Activated naive CD8-positive, alpha-beta T cell (primary cell): Measurements from ENCODE around the gene LRRC3B.
"Not testable (repeated sequence)": the region's sequence is repeated elsewhere in the genome, so short reads cannot be mapped to it uniquely, and the experiment has no call there.

Experiments
- H3K27ac Mint-ChIP-seq: one replicate; pipeline ENCODE4 v1.8.0; 2021; ENCODE audit warnings: mixed read lengths
- H3K27me3 Mint-ChIP-seq: one replicate; pipeline ENCODE4 v1.8.0; 2021; ENCODE audit warnings: mixed read lengths
- H3K36me3 Mint-ChIP-seq: one replicate; pipeline ENCODE4 v1.8.0; 2021; ENCODE audit warnings: mixed read lengths
- H3K4me1 Mint-ChIP-seq: one replicate; pipeline ENCODE4 v1.8.0; 2021; ENCODE audit warnings: low read depth, mixed read lengths
- H3K4me3 Mint-ChIP-seq: one replicate; pipeline ENCODE4 v1.8.0; 2021; ENCODE audit warnings: mild to moderate bottlenecking, mixed read lengths
- H3K9me3 Mint-ChIP-seq: one replicate; pipeline ENCODE4 v1.8.0; 2021; ENCODE audit warnings: low read depth, mixed read lengths

Gene LRRC3B

DNA sequence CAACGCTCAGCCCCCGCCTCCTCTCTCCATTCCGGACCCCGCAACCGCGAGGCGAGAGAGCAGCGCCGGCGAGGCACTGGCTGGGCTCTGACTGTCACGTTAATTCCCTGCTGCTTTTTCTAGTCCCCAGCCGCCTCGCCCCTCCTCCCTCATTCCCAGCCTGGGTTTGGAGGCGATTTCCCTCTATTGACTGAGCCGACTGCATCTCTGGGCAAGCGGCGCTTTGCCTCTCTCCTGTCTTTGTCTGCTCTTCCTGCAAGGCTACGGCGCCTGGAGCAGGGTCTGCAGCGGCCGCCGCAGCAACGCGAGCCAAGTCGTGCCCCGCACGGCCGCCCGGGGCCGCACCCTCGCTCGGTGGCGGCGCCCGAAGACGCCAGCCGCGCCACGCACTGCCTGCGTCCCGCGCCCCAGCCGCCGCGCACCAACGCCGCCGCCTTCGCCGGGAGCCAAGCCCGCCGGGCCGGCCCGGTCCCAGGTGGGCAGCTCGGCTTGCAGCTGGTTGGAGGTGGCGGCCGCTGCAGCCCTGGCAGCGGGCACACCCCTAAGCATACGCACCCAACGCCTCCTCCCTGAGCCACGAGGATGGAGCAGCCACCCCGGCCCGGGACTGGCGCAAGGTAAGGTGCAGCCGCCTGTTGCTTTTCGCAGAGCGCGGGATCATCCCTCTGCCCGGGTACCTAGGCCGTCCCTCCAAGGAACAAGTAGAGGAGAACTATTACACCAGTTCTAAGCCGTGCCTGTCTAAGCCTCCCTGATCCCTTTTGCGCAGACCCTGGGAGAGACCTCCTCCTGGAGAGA is at the start of gene LRRC3B:
TSS of gene LRRC3B (plus strand) at position 152 of the 798 bp plus-strand sequence. CDS start 86,901 bp downstream, outside the sequence.
- Mint-ChIP-seq H3K27ac (no peak within 1 kb of the TSS), H3K4me1 (peaks cover 2% of the 10 kb centered on the region), H3K9me3 (no peaks in the 10 kb centered on the region), H3K27me3 (peaks cover 29% of the 10 kb centered on the region), H3K4me3 (no peak within 1 kb of the TSS), H3K36me3 (no peaks in the 10 kb centered on the region)

DNA sequence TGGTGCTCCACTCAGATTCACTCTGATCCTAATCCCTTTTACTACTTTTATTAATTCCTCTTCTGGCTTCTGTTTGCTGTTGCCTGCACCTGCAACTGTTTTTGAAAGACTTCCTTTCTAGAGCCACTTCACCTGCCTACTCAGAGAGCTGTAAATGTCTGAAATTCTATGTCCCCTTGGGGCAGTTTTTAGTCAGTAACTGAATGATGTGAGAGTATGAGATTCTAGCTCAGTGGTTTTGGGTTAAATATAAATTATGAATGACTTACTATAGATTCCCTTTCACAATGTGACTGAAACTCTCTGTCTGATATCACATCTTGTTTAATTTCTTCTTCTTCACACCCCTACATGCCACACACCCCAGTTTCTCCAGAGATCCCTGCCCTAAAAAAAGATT is 47.8 kb upstream of the LRRC3B start:
- H3K4me1 Mint-ChIP-seq: no peaks in the 10 kb centered on the region
- H3K4me3 Mint-ChIP-seq: no peak overlapping the region
- peaks cover 7% of the 10 kb centered on the region for H3K9me3 Mint-ChIP-seq
- no peaks in the 10 kb centered on the region for H3K36me3 Mint-ChIP-seq
- H3K27ac Mint-ChIP-seq: no peak overlapping the region
- H3K27me3 Mint-ChIP-seq: no peaks in the 10 kb centered on the region

- no peaks in the 10 kb centered on the region for H3K27me3 Mint-ChIP-seq
- no peaks in the 10 kb centered on the region for H3K36me3 Mint-ChIP-seq
- H3K27ac Mint-ChIP-seq: no peak overlapping the region
- H3K9me3 Mint-ChIP-seq: peaks cover 7% of the 10 kb centered on the region
- H3K4me1 Mint-ChIP-seq: no peaks in the 10 kb centered on the region
- H3K4me3 Mint-ChIP-seq: no peak overlapping the region
Observed at GRCh38 chr3:26579116-26579515, 43.5 kb upstream of the LRRC3B start.

DNA sequence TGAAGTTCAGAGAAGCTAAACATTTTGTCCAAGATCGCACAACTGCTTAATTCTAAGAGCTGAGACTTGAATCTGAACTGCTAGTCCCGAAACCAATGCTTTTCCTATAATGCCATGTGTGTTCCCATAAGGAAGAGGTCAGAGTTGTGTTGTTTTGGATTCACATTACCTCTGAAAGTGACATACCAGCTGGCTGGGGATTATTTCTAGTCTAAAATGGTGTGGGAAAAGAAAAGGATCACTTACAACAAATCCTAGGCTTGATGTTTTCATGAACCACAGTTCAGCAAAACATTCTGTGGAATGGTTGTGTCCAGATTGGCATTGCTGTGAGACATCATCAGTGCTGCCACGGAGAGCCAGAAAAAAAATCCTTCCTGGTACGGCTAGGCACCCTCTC is 35.0 kb upstream of the LRRC3B start:
- H3K36me3 Mint-ChIP-seq: no peaks in the 10 kb centered on the region
- H3K4me1 Mint-ChIP-seq: no peaks in the 10 kb centered on the region
- H3K4me3 Mint-ChIP-seq: no peak overlapping the region
- H3K9me3 Mint-ChIP-seq: peaks cover 4% of the 10 kb centered on the region
- no peak overlapping the region for H3K27ac Mint-ChIP-seq
- no peaks in the 10 kb centered on the region for H3K27me3 Mint-ChIP-seq

DNA sequence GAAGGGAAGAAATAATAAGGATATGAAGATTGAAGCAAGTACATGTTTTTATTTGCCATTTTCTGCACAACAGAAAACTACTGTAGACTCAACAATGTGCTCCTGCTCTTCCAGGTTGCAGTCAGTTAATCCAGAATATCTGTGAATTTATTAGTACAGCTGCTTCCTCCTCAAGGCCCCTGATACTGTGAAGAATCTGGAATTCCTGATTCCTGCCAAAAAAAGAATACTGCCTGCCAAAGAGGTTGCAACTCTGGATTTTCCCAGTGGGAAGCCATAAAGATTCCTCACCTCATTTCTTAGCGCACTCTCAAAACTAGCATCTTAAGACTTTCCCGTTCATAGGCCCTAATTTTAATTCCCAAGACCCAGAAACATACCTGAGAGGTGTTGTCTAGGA is 33.6 kb upstream of the LRRC3B start:
- Mint-ChIP-seq H3K9me3 (peaks cover 4% of the 10 kb centered on the region), H3K36me3 (no peaks in the 10 kb centered on the region), H3K27me3 (no peaks in the 10 kb centered on the region), H3K4me3 (no peak overlapping the region), H3K4me1 (no peaks in the 10 kb centered on the region), H3K27ac (no peak overlapping the region)

- Mint-ChIP-seq H3K27ac (no peak overlapping the region), H3K4me1 (no peaks in the 10 kb centered on the region), H3K4me3 (no peak overlapping the region), H3K9me3 (peaks cover 4% of the 10 kb centered on the region), H3K27me3 (no peaks in the 10 kb centered on the region), H3K36me3 (no peaks in the 10 kb centered on the region)
Observed at GRCh38 chr3:26589678-26590077, 32.9 kb upstream of the LRRC3B start.

- no peaks in the 10 kb centered on the region for H3K27me3 Mint-ChIP-seq
- H3K36me3 Mint-ChIP-seq: no peaks in the 10 kb centered on the region
- H3K4me1 Mint-ChIP-seq: no peaks in the 10 kb centered on the region
- no peak overlapping the region for H3K4me3 Mint-ChIP-seq
- H3K9me3 Mint-ChIP-seq: peaks cover 4% of the 10 kb centered on the region
- no peak overlapping the region for H3K27ac Mint-ChIP-seq
Observed at GRCh38 chr3:26590919-26591484, 31.6 kb upstream of the LRRC3B start.

GRCh38 chr3:26591926-26592325 is 30.6 kb upstream of the LRRC3B start:
- Mint-ChIP-seq H3K9me3 (peaks cover 4% of the 10 kb centered on the region), H3K4me1 (no peaks in the 10 kb centered on the region), H3K4me3 (no peak overlapping the region), H3K27ac (no peak overlapping the region), H3K36me3 (no peaks in the 10 kb centered on the region), H3K27me3 (no peaks in the 10 kb centered on the region)

DNA sequence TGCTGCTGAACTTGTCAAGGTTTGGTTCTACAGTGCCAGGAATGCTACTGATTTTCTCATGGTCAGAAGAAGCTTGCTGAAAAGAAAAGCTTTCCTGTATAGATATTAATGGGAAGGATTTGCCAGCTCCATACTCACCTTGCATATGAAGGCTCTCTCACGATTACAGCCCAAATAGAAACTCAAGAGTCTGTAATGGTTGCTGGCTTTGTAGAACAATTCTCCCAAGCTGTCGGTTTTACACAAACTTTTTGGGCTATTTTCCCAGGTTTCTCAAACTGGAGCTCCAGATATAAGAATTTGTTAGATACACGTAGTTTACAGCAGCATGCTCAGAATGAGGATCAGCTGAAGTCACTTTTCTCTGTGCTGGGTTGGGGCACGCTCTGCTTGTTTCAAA is 30.1 kb upstream of the LRRC3B start:
- no peak overlapping the region for H3K27ac Mint-ChIP-seq
- H3K9me3 Mint-ChIP-seq: peaks cover 4% of the 10 kb centered on the region
- no peak overlapping the region for H3K4me3 Mint-ChIP-seq
- no peaks in the 10 kb centered on the region for H3K27me3 Mint-ChIP-seq
- H3K36me3 Mint-ChIP-seq: no peaks in the 10 kb centered on the region
- no peaks in the 10 kb centered on the region for H3K4me1 Mint-ChIP-seq

GRCh38 chr3:26596335-26596734 is 26.2 kb upstream of the LRRC3B start:
- H3K36me3 Mint-ChIP-seq: no peaks in the 10 kb centered on the region
- no peaks in the 10 kb centered on the region for H3K4me1 Mint-ChIP-seq
- H3K27me3 Mint-ChIP-seq: no peaks in the 10 kb centered on the region
- no peak overlapping the region for H3K4me3 Mint-ChIP-seq
- H3K27ac Mint-ChIP-seq: no peak overlapping the region
- no peaks in the 10 kb centered on the region for H3K9me3 Mint-ChIP-seq

DNA sequence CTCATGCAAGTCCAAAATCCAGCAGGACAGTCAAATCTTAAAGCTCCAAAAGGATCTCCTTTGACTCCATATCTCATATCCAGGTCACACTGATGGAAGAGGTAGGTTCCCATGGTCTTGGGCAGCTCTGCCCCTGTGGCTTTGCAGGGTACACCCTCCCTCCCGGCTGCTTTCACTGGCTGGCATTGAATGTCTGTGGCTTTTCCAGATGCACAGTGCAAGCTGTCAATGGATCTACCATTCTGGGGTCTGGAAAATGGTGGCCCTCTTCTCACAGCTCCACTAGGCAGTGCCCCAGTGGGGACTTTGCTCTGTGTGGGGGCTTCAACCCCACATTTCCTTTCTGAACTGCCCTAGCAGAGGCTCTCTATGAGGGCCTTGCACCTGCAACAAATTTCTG is 19.3 kb upstream of the LRRC3B start:
- not testable (repeated sequence) for H3K4me1 Mint-ChIP-seq, H3K4me3 Mint-ChIP-seq, H3K27ac Mint-ChIP-seq, H3K27me3 Mint-ChIP-seq, H3K36me3 Mint-ChIP-seq
- H3K9me3 Mint-ChIP-seq: peaks cover 14% of the 10 kb centered on the region

GRCh38 chr3:26603771-26604170 is 18.8 kb upstream of the LRRC3B start:
- not testable (repeated sequence) for H3K36me3 Mint-ChIP-seq, H3K4me1 Mint-ChIP-seq, H3K27me3 Mint-ChIP-seq, H3K4me3 Mint-ChIP-seq, H3K27ac Mint-ChIP-seq
- peaks cover 14% of the 10 kb centered on the region for H3K9me3 Mint-ChIP-seq

- no peaks in the 10 kb centered on the region for H3K36me3 Mint-ChIP-seq
- no peaks in the 10 kb centered on the region for H3K4me1 Mint-ChIP-seq
- H3K27me3 Mint-ChIP-seq: peaks cover 2% of the 10 kb centered on the region
- no peak overlapping the region for H3K27ac Mint-ChIP-seq
- H3K9me3 Mint-ChIP-seq: peaks cover 5% of the 10 kb centered on the region
- H3K4me3 Mint-ChIP-seq: no peak overlapping the region
Observed at GRCh38 chr3:26614006-26614685, 8.4 kb upstream of the LRRC3B start.

- peaks cover 2% of the 10 kb centered on the region for H3K4me1 Mint-ChIP-seq
- H3K9me3 Mint-ChIP-seq: no peaks in the 10 kb centered on the region
- peaks cover 29% of the 10 kb centered on the region for H3K27me3 Mint-ChIP-seq
- H3K27ac Mint-ChIP-seq: no peak overlapping the region
- no peaks in the 10 kb centered on the region for H3K36me3 Mint-ChIP-seq
- H3K4me3 Mint-ChIP-seq: no peak overlapping the region
Observed at GRCh38 chr3:26621176-26621575, 1.4 kb upstream of the LRRC3B start.

GRCh38 chr3:26621906-26622620 is 509 bp upstream of the LRRC3B start:
- Mint-ChIP-seq H3K27ac (no peak overlapping the region), H3K4me1 (peaks cover 2% of the 10 kb centered on the region), H3K36me3 (no peaks in the 10 kb centered on the region), H3K4me3 (no peak overlapping the region), H3K9me3 (no peaks in the 10 kb centered on the region), H3K27me3 (peaks cover 29% of the 10 kb centered on the region)
